GM13977 (cell line): ENCODE measurements around the gene CENPK.

Experiments
- DNase-seq: peaks from one replicate; pipeline ENCODE4 v3.0.0; 2012; ENCODE audit warnings: low spot score
- in situ Hi-C: fragments of 300-500 bp; cut with MboI; formaldehyde crosslinking; loops from one replicate; pipeline ENCODE4 v1.12.0; 2022; ENCODE audit warnings: low sequenced_read_pairs, low pct_unique_long_range_greater_than_20kb, mixed read lengths, inconsistent platforms; ENCODE audit not compliant: unreplicated experiment
- TF ChIP-seq, protein P1 (sequence below): IDR thresholded peaks from 2 replicates; pipeline ENCODE4 v1.5.1; 2012; ENCODE audit warnings: mild to moderate bottlenecking, control low read depth; ENCODE audit not compliant: insufficient read depth; ENCODE audit errors: extremely low read depth, missing control alignments

Gene CENPK

DNA sequence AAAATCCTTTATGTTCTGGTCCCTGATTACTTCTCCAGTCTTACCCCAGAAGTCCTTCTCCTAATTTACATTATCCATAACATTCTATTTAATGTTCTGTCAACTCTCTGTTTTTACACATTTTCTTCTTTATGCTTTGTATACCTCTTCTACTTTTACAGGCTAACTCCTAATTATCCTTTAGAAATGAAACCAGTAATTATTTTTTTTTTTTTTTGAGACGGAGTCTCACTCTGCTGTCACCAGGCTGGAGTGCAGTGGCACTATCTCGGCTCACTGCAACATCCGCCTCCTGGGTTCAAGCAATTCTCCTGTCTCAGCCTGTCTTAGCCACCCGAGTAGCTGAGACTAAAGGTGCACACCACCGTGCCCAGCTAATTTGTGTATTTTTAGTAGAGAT lies 9.0 kb downstream of the CENPK start:
- in situ Hi-C loops = no loop called here
- DNase-seq = no peak

DNA sequence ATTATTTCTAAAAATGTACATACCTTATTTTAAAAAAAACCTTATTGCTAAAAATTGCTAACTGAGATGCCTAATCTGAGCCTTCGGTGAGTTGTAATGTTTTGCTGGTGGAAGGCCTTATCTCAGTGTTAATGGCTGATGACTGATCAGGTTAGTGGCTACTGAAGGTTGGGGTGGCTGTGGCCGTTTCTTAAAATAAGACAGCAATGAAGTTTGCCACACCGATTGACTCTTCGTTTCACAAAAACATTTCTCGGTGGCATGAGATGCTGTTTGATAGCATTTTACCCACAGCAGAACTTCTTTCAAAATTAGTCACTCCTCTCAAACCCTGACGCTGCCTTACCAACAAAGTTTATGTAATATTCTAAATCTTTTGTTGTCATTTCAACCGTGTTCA lies 14.7 kb downstream of the CENPK start:
- TF ChIP-seq, protein P1, sequence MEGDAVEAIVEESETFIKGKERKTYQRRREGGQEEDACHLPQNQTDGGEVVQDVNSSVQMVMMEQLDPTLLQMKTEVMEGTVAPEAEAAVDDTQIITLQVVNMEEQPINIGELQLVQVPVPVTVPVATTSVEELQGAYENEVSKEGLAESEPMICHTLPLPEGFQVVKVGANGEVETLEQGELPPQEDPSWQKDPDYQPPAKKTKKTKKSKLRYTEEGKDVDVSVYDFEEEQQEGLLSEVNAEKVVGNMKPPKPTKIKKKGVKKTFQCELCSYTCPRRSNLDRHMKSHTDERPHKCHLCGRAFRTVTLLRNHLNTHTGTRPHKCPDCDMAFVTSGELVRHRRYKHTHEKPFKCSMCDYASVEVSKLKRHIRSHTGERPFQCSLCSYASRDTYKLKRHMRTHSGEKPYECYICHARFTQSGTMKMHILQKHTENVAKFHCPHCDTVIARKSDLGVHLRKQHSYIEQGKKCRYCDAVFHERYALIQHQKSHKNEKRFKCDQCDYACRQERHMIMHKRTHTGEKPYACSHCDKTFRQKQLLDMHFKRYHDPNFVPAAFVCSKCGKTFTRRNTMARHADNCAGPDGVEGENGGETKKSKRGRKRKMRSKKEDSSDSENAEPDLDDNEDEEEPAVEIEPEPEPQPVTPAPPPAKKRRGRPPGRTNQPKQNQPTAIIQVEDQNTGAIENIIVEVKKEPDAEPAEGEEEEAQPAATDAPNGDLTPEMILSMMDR = no peak
- in situ Hi-C loops = no loop called here
- no peak for DNase-seq

More for the DNA sequence above, 9.0 kb downstream of the CENPK start:
- TF ChIP-seq, protein P1 = no peak

DNA sequence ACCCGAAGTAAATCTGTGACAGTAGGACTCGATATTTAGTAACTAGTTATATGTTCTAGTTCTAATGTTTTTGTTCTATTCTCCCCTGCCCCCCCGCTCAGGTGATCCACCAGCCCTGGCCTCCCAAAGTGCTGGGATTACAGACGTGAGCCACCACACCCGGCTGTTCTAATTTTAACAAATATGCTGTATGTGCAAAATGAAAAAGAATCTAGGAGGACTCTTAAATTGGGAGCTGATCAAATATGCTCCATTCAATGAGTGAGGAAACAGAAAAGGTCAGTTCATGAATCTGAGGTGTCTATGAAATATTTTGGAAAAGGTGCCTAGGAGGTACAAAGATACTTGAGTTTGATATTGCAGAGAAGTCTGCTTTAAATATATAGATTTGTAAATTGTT lies 16.8 kb downstream of the CENPK start:
- DNase-seq = no peak
- TF ChIP-seq, protein P1 = no peak
- in situ Hi-C loops = no loop called here

DNA sequence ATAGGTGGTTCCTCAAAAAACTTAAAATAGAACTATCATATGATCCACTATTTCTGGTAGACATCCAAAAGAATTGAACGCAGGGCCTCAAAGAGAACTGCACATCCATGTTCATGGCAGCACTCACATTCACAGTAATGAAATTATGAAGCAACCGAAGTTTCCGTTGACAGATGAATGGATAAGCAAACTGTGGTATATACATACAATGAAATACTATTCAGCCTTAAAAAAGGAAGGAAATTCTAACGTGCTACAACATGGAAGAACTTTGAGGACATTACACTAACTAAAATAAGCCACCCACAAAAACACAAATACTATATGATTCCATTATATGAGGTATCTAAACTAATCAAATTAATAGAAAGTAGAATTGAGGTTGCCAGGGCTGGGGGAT lies 18.5 kb downstream of the CENPK start:
- no peak for DNase-seq
- in situ Hi-C loops = no loop called here
- TF ChIP-seq, protein P1 = no peak

DNA sequence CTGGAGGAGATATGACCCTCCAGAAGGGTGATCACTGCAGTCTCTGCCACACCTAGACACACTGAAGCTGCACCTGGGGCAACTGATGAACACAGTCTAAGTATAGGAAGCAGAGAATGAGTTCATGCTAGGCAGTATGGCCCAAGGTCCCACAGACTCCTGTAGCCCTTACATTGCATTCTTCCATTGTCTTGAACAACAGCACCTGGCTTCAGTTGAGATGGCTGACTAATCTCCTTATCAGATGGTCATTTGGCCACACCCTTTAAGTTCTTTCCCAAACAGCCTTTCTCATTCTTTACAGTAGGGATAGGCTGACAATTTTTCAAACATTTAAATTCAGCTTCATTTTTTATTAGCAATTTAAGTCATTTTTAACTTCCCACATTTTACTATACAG lies 23.1 kb downstream of the CENPK start:
- in situ Hi-C loops = no loop called here
- DNase-seq = no peak
- TF ChIP-seq, protein P1 = no peak

DNA sequence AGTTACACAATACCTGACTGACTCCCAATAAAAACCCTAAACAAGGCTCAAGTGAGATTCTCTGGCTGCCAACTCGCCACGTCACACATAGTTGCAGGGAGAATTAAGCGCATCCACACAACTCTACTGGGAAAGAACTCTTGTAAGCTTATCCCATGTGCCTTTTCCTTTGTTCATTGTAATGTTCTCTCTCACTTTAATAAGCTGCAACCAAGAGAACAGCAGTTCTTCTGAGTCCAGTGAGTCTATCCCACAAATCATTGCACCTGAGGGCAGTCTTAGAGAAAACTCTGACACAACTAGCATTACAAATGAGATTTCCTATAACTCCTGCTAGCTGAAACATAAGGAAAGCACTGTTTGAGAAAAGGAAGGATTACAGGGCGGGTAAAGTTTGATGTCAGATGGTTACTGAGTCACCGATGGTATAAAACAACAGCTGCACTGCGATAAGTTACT lies 27.4 kb downstream of the CENPK start:
- DNase-seq = no peak
- in situ Hi-C loops = no loop called here
- TF ChIP-seq, protein P1 = no peak

DNA sequence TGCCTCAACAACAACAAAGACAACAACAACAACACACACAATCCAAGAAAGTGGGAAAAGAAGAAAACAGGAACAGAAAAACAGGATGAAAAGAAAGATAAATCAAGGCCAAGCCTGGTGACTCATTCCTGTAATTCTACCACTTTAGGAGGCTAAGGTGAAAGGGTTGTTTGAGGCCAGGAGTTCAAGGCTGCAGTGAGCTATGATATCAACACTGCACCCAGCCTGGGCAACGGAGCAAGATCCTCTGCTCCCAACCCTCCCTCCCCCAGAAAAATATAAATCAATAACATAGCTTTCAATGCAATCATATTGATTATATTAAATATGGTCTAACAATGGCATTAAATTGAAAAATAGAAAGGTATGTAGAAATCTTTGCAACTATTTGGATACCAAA lies 32.1 kb downstream of the CENPK start:
- in situ Hi-C loops = no loop called here
- TF ChIP-seq, protein P1 = no peak
- DNase-seq = no peak
